Thyroid gland (tissue), 4 donors: ENCODE measurements around the gene TEKT2. TPM values are rescaled to one million over a fixed set of nuclear protein-coding genes. Genes with fewer than 3 reads are reported as not detected.

Source experiments
- DNase-seq, 2 donors: peaks; one replicate each; pipeline ENCODE4 v3.0.0-alpha.2; 2019
- H3K27ac ChIP-seq, 3 donors: fragments of 200-600 bp; sonication (generic); 1 replicate in 2 of 3; 2 replicates in 1 of 3; pipeline ENCODE4 v1.5.1; 2016 to 2019; ENCODE audit warnings: mild to moderate bottlenecking in 1 of 3, moderate library complexity in 1 of 3
- H3K27me3 ChIP-seq: fragments of 200-600 bp; sonication (generic); one replicate; pipeline ENCODE4 v1.5.1; 2019
- H3K36me3 ChIP-seq, 2 donors: fragments of 200-600 bp; sonication (generic); one replicate each; pipeline ENCODE4 v1.5.1; 2016 to 2019
- H3K4me1 ChIP-seq, 2 donors: fragments of 200-600 bp; sonication (generic); one replicate each; pipeline ENCODE4 v1.5.1; 2017 to 2019
- H3K4me3 ChIP-seq, 3 donors: fragments of 200-600 bp; sonication (generic); replicated peaks in 1 of 3; 1 replicate in 2 of 3; 2 replicates in 1 of 3; pipeline ENCODE4 v1.5.1; 2016; ENCODE audit warnings: mild to moderate bottlenecking in 1 of 3
- H3K9me3 ChIP-seq: fragments of 200-600 bp; sonication (generic); one replicate; pipeline ENCODE4 v1.5.1; 2017
- POLR2A ChIP-seq, 2 donors: fragments of 450-650 bp; IDR thresholded peaks; one replicate each; pipeline ENCODE4 v1.6.1; 2017; ENCODE audit warnings: antibody characterized with exemption in 2 of 2, mild to moderate bottlenecking in 2 of 2, moderate library complexity in 1 of 2
- WGBS, 2 donors: methylation state at CpG; one replicate each; pipeline ENCODE4 v1.1.5; 2017; 5-methylcytosine and 5-hydroxymethylcytosine counted together
- intact Hi-C: fragments of 100-400 bp; cut with DNase I; formaldehyde crosslinking; loops from one replicate; pipeline ENCODE4 v1.15.1; 2023
- total RNA-seq, 4 donors: library from RNA; depleted of rRNA; stranded (reverse); fragments of >200 nt; gene quantifications; one replicate each; pipeline ENCODE4 v1.2.3, GENCODE V29; 2016
- TF ChIP-seq, protein P1 (sequence below), 6 experiments: fragments of 200-600 bp in 3 of 6; fragments of 450-650 bp in 3 of 6; sonication (generic) in 3 of 6; IDR thresholded peaks; one replicate each; pipeline ENCODE4 v1.5.1; 2016 to 2019; ENCODE audit warnings: antibody characterized with exemption in 6 of 6, mild to moderate bottlenecking in 2 of 6, inconsistent platforms in 1 of 6, moderate library complexity in 1 of 6

TEKT2 gene
- total RNA-seq, 4 donors from 2014 or later = 0.89 to 4.0 (median 1.9) TPM

DNA sequence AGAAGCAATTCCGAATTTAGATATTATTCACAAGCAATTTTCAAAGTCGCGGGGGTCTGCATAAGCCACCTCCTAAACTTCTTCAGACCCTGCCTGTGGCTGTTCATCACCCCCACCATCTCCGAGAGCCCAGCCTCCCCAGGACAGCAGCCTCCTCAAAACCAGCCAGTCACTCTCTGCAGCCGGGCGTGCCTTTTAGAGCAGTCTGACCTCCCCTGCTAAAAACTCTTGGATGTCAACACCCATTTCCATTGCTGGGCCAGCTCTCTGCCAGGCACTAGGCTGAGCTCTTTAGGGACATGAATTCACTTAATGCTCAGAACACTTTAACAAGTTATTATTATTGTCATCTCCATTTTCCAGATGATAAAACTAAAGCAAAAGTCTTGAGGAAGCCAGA lies 16.5 kb downstream of the TEKT2 start:
- Histone ChIP-seq H3K27me3 (no peaks in the 10 kb centered on the region), H3K4me1 (peaks cover 6 to 20% of the 10 kb centered on the region in 2 donors), H3K9me3 (no peaks in the 10 kb centered on the region), H3K4me3 (no peak overlapping the region), H3K36me3 (no peaks in the 10 kb centered on the region), H3K27ac (no peak overlapping the region)
- intact Hi-C loops = no loop called here
- TF ChIP-seq, protein P1, sequence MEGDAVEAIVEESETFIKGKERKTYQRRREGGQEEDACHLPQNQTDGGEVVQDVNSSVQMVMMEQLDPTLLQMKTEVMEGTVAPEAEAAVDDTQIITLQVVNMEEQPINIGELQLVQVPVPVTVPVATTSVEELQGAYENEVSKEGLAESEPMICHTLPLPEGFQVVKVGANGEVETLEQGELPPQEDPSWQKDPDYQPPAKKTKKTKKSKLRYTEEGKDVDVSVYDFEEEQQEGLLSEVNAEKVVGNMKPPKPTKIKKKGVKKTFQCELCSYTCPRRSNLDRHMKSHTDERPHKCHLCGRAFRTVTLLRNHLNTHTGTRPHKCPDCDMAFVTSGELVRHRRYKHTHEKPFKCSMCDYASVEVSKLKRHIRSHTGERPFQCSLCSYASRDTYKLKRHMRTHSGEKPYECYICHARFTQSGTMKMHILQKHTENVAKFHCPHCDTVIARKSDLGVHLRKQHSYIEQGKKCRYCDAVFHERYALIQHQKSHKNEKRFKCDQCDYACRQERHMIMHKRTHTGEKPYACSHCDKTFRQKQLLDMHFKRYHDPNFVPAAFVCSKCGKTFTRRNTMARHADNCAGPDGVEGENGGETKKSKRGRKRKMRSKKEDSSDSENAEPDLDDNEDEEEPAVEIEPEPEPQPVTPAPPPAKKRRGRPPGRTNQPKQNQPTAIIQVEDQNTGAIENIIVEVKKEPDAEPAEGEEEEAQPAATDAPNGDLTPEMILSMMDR (IDR thresholded peaks at IDR 0.05) = no peak
- no peak for TF ChIP-seq POLR2A (IDR thresholded peaks at IDR 0.05)
- DNase-seq = no peak
- WGBS, 2 donors = 72 to 77% methylated on average over 6 of the region's 6 CpGs

DNA sequence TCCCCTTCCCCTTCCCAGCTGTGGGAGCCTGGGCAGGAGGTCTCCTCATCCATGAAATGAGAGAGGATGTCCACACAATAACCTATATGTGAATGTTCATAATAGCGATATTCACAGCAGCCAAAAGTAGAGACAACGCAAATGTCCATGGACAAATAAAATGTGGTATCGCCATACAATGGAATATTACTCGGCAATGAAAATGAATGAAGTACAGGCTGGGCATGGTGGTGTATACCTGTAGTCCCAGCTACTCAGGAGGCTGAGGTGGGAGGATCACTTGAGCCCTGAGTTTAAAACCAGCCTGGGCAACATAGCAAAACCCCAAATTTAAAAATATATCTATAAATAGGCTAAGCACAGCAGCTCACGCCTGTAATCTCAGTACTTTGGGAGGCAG lies 17.7 kb downstream of the TEKT2 start:
- Histone ChIP-seq H3K36me3 (no peaks in the 10 kb centered on the region), H3K27me3 (no peaks in the 10 kb centered on the region), H3K27ac (no peak overlapping the region), H3K9me3 (no peaks in the 10 kb centered on the region), H3K4me3 (no peak overlapping the region), H3K4me1 (peaks cover 0 to 9% of the 10 kb centered on the region in 2 donors)
- DNase-seq = no peak
- WGBS, 2 donors = 95 to 98% methylated on average over 5 of the region's 5 CpGs
- no peak for TF ChIP-seq POLR2A (IDR thresholded peaks at IDR 0.05)
- TF ChIP-seq, protein P1 (IDR thresholded peaks at IDR 0.05) = no peak
- intact Hi-C loops = no loop called here

DNA sequence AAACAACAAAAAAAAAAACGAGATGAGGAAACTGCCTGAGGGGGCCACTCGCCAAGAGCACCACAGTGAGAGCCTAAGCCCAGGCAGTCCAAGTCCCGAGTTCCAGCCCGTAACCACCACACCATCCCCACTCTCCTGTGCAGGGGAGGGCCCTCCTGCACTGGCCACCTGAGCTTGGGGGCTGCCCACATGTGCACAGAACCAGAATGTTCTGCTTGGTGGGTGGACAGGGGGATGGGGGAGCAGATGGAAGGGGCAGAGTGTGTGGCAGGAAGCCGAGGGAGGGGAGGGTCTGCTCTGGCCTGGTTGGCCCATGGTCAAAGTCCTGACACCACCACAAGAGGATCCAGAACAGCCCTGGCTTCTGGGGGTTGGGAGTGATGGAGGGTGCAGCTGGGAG lies 22.4 kb downstream of the TEKT2 start:
- no peak for TF ChIP-seq POLR2A (IDR thresholded peaks at IDR 0.05)
- TF ChIP-seq, protein P1 (IDR thresholded peaks at IDR 0.05) = no peak
- intact Hi-C loops = no loop called here
- H3K27ac ChIP-seq = no peak overlapping the region

DNA sequence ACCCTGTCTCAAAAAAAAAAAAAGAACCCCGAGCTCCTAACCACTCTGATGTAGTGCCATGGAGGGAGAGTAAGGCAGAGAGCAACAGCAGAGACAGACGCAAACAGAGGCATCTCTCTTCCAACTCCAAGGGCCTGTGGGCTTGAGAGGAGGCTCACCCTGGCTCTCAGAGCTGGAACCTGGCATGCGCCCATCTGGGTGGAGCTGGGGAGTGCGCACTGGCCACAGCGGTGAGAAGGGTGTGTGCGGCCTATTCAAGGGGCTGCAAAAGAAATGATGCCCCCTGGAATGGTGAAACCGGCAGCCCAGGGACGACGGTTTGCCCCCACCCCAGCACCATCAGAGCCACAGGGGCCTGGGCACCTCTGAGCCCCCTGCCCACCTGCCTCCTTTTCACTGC lies 23.5 kb downstream of the TEKT2 start:
- Histone ChIP-seq H3K27me3 (no peaks in the 10 kb centered on the region), H3K36me3 (no peaks in the 10 kb centered on the region), H3K4me3 (no peak overlapping the region), H3K9me3 (no peaks in the 10 kb centered on the region), H3K27ac (no peak overlapping the region), H3K4me1 (peaks cover 0 to 6% of the 10 kb centered on the region in 2 donors)
- WGBS, 2 donors = 84 to 96% methylated on average over 6 to 9 of the region's 9 CpGs
- intact Hi-C loops = no loop called here
- TF ChIP-seq, protein P1 (IDR thresholded peaks at IDR 0.05) = no peak
- TF ChIP-seq POLR2A (IDR thresholded peaks at IDR 0.05) = no peak
- DNase-seq = no peak

More for the DNA sequence above, 22.4 kb downstream of the TEKT2 start:
- no peak overlapping the region for H3K4me3 ChIP-seq
- 41 to 52% methylated on average over 5 of the region's 5 CpGs for WGBS, 2 donors
- no peaks in the 10 kb centered on the region for H3K27me3 ChIP-seq
- no peak for DNase-seq
- no peaks in the 10 kb centered on the region for H3K9me3 ChIP-seq
- peaks cover 0 to 6% of the 10 kb centered on the region in 2 donors for H3K4me1 ChIP-seq
- H3K36me3 ChIP-seq = no peaks in the 10 kb centered on the region

DNA sequence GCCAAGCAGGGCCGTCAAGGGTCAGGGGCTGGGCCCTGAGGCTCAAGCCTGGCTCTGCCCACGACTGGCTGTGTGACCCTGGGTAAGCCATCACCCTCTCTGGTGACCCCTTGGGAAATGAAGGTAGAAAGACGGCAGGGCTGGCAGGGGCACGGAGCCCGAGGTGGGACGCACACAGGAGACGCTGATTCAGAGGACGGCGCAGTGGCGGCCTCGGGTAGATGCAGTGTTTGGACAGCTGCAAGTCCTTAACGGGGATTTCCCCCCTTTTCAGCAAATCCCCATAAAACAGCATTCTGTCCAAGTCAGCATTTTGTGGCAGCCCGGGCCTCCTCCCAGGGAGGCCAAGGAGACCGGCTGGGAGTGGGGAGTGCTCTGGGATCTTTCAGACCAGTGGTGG lies 24.4 kb downstream of the TEKT2 start:
- intact Hi-C loops = no loop called here
- Histone ChIP-seq H3K4me3 (no peak overlapping the region), H3K4me1 (peaks cover 0 to 6% of the 10 kb centered on the region in 2 donors), H3K9me3 (no peaks in the 10 kb centered on the region), H3K36me3 (no peaks in the 10 kb centered on the region), H3K27me3 (no peaks in the 10 kb centered on the region), H3K27ac (no peak overlapping the region)
- DNase-seq = no peak
- TF ChIP-seq, protein P1 (IDR thresholded peaks at IDR 0.05) = no peak
- no peak for TF ChIP-seq POLR2A (IDR thresholded peaks at IDR 0.05)
- 79 to 93% methylated on average over 13 to 14 of the region's 14 CpGs for WGBS, 2 donors
